Upper lobe of left lung (tissue), 4 donors: ENCODE data around the gene PYROXD2.

Source experiments
- EP300 ChIP-seq, 4 donors: sonication (generic); formaldehyde crosslinking; IDR thresholded peaks; one replicate each; pipeline ENCODE4 v1.5.1; 2017; ENCODE audit warnings: antibody characterized with exemption in 4 of 4, control low read depth in 2 of 4
- POLR2A ChIP-seq, 4 donors: fragments of 450-650 bp; IDR thresholded peaks; one replicate each; pipeline ENCODE4 v1.5.1; 2016 to 2017; ENCODE audit warnings: antibody characterized with exemption in 4 of 4, mild to moderate bottlenecking in 2 of 4
- POLR2AphosphoS5 ChIP-seq, 2 donors: sonication (generic); formaldehyde crosslinking; IDR thresholded peaks; one replicate each; pipeline ENCODE4 v1.5.1; 2017; ENCODE audit warnings: antibody characterized with exemption in 2 of 2
- TF ChIP-seq, protein P1 (sequence below), 6 experiments: fragments of 450-650 bp in 4 of 6; fragments of 200-600 bp in 2 of 6; sonication (generic) in 2 of 6; IDR thresholded peaks; one replicate each; pipeline ENCODE4 v1.5.1; 2016 to 2019; ENCODE audit warnings: antibody characterized with exemption in 6 of 6

DNA sequence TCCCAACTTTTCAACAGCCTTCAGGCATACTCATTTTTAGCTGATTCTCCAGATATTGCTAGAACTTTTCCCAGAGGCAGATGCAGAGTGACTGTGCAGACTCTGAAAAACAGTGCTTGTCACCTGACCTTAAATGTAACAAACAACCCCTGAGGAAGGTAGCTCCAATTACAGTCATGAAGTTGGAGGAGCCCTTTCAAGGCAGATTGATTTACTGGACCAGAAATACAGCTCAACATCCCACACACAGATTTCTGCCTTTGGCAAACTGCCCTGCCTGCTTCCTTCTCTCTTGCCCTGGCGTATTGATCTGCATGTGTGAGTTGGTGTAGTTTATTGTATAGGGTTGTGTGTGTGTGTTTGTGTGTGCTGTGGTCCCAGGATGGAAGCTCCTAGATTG, 38.5 kb downstream of the PYROXD2 start:
- TF ChIP-seq, protein P1, sequence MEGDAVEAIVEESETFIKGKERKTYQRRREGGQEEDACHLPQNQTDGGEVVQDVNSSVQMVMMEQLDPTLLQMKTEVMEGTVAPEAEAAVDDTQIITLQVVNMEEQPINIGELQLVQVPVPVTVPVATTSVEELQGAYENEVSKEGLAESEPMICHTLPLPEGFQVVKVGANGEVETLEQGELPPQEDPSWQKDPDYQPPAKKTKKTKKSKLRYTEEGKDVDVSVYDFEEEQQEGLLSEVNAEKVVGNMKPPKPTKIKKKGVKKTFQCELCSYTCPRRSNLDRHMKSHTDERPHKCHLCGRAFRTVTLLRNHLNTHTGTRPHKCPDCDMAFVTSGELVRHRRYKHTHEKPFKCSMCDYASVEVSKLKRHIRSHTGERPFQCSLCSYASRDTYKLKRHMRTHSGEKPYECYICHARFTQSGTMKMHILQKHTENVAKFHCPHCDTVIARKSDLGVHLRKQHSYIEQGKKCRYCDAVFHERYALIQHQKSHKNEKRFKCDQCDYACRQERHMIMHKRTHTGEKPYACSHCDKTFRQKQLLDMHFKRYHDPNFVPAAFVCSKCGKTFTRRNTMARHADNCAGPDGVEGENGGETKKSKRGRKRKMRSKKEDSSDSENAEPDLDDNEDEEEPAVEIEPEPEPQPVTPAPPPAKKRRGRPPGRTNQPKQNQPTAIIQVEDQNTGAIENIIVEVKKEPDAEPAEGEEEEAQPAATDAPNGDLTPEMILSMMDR (IDR thresholded peaks at IDR 0.05) = no peak
- TF ChIP-seq POLR2A (IDR thresholded peaks at IDR 0.05) (no peak), EP300 (IDR thresholded peaks at IDR 0.05) (no peak), POLR2AphosphoS5 (IDR thresholded peaks at IDR 0.05) (no peak)
